GM19438 (cell line): ENCODE results near the gene ACO2.

Experiments used
- ATAC-seq: cut with Tn5 transposase; IDR thresholded peaks from one replicate; pipeline ENCODE4 v1.9.1; 2021; ENCODE audit warnings: low read depth; ENCODE audit not compliant: unreplicated experiment

The ACO2 gene

GRCh38 chr22:41487037-41487935, 18.4 kb downstream of the ACO2 start:
- ATAC-seq: no peak

GRCh38 chr22:41488076-41488475, 19.2 kb downstream of the ACO2 start:
- ATAC-seq: no peak

- ATAC-seq: no peak
These were observed 19.9 kb downstream of the ACO2 start for GRCh38 chr22:41488596-41489385.

- no peak for ATAC-seq
These were observed 22.6 kb downstream of the ACO2 start for GRCh38 chr22:41491374-41492100.

- ATAC-seq: no peak
These were observed 29.5 kb downstream of the ACO2 start for GRCh38 chr22:41498303-41498835.

GRCh38 chr22:41499624-41500280, 30.8 kb downstream of the ACO2 start:
- ATAC-seq: no peak

- ATAC-seq: no peak
These were observed 31.4 kb downstream of the ACO2 start for GRCh38 chr22:41500303-41500702.

- ATAC-seq: no peak
These were observed 32.3 kb downstream of the ACO2 start for GRCh38 chr22:41501209-41501608.

- ATAC-seq: no peak
These were observed 35.5 kb downstream of the ACO2 start for GRCh38 chr22:41504397-41504796.

GRCh38 chr22:41504816-41505215, 35.9 kb downstream of the ACO2 start:
- ATAC-seq: no peak

- no peak for ATAC-seq
These were observed 36.7 kb downstream of the ACO2 start for GRCh38 chr22:41505511-41506220.

- ATAC-seq: no peak
These were observed 38.6 kb downstream of the ACO2 start for GRCh38 chr22:41507330-41508063.

- no peak for ATAC-seq
These were observed 39.9 kb downstream of the ACO2 start for GRCh38 chr22:41508770-41509170.

GRCh38 chr22:41511521-41511968, 42.6 kb downstream of the ACO2 start:
- no peak for ATAC-seq

- ATAC-seq: no peak
These were observed 43.7 kb downstream of the ACO2 start for GRCh38 chr22:41512421-41513194.

- ATAC-seq: no peak
These were observed 44.5 kb downstream of the ACO2 start for GRCh38 chr22:41513391-41513790.

GRCh38 chr22:41516462-41516861, 47.5 kb downstream of the ACO2 start:
- no peak for ATAC-seq
